GM18526 (cell line): ENCODE data around the gene MAD1L1.

ENCODE experiments used
- POLR2A ChIP-seq: IDR thresholded peaks from 3 replicates; pipeline ENCODE4 v1.6.1; 2011; ENCODE audit not compliant: insufficient read length; ENCODE audit errors: extremely low read depth

The MAD1L1 gene

DNA sequence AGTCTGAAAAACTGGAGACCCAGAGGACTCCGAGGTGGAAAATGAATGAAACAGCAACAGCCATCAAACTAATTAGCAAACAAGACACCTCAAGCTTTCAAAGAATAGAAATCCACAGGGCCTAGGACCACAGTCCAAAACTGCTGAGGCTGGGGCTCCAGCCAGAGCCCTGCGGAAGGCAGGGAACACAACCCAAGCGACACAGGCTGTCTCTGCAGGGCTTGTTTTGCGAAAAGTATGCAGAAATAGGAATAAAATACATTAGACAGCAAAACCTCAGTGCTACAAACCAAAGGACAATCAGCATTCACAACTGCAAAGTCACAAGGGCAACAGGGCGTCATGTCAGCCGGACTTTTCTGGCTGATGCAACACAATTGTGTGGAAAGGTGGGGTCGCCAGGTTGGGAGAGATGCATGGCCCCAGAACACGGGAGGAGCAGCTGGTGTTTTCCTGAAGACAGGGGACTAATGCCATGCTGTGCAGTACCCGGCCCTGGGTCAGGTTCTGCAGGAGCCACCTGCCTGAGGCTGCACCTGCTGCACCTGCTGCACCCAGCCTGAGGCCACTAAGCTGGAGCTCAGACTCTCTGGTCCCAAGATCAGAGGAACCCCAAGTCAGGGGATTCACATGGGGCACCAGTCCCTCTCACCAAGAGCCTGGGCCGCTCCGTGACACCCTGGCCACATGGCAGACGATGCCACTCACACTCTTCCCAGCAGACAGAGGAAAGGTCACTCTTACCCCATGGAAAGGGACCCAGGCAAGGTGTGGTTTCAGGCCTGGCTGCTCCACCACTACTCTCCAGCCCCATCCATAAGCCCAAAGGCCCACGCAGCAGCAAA, 74.2 kb downstream of the MAD1L1 start:
- no peak for TF ChIP-seq POLR2A

DNA sequence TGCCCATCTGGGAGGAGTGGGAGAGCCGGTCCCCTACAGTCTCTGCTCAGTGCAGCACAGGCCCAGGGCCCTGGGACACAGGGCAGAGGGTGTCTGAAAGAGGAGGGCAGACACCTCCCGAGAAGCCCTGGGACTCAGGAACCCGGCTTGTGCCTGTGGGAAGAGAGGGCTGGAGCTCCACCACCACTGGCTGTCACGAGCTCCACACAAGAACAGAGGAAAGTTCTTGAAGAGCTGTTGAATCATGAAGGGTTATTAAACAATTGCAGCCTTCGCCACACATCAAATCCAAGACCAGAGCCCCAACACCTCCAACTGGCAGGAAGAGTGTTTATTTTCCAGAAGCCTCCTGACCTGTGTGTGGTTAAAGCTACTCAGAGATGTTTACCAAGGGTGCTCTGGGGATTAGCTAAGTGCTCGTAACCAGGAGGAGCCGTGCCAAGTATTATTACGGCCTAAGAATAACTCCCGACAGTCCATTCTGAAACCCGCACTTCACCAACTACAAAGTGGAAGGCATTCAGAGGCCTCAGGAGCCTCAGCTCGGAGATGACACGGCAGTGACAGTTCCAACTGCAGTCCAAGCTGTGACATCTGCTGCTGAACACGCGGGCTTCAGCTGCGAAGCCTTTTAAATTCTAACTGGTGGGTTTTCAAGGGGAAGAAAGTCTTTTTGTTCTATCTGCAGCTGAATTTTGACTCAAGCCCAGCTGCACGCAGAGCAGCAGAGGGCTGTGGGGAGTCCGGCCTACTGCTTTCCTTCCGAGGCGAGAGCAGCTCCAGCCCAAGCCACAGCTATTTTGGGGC, 75.1 kb downstream of the MAD1L1 start:
- no peak for TF ChIP-seq POLR2A

DNA sequence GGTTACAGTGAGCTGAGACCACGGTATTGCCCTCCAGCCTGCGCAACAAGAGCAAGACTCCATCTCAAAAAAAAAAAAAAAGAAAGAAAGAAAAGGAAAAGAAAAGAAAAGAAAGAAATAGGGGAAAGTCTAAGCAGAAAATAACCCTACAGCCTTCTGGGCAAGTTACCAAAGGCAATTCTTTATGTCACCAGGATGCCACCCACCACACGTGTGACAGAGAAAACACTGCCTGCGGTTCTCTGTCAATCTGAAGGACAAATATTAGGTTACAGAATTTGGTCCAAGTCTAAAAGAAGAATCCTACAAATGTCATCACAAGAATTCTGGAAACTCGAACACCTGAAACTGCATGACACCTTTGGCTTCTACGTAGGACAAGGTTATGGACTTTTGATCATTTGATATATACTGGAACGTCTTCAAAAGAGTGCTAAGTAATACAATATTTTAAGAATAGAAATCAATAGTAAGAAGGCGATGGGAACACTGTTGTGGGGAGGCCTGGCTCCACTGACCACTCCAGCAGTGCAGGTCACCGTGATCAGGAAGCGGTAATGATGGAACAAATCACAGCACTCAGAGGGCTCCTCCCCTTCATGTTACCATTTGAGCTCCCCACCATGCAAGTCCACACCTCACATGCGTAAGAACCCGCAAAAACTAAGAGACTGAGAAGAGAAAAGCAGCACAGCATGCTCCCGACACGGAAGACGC, 75.8 kb downstream of the MAD1L1 start:
- TF ChIP-seq POLR2A = no peak

DNA sequence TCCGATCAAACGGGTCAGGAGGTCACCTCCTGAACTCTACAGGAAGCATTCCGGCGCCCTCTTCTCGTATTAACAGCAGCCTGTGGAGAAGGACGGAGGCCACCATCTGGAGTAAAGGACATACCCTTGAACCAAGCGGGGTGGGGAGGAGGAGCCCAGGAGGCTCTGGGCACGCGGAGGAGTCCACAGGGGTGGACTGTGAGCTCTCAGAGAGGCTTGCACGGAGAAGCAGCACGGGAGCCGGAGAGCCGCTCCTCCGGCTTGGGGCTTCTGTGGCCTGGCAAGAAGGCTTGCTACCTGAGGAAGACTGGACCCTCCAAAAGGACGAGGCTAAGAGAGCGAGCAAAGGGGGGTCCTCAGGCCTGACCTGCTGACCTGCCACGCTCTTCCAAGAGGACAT, 77.9 kb downstream of the MAD1L1 start:
- no peak for TF ChIP-seq POLR2A

DNA sequence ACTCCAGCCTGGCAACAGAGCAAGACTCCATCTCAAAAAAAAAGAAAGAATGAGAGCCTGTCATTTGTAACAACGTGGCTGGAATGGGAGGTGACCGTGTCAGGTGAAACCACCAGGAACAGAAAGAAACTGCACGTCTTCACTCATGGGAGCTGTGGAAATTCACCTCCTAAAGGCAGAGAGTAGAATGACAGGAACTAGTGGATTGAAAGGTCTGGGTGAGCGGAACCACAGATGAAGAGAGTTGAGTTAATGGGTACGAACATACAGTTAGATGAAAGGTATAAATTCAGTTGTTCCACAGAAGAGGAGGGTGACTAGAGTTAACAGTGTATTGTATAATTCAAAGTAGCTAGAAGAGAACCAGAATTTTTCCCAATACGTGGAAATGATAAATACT, 78.6 kb downstream of the MAD1L1 start:
- TF ChIP-seq POLR2A = no peak

DNA sequence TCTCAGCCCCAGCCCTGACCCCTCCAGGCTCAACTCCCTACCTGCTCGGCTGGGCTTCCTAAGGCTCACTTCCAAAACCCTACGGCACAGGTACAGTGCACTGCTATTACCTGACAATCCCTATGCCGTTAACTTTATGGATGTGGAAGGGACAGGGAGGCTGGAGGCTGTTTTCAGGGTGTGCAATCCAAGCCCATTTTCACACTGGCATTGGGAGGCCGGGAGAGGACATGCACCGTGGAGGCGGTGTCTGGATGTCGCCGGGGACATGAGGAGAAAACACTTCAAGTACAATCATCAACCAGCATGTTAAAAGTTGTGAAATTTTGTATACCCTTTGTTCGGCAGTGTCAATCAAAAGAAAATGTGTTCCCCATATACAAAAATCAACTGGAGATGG, 80.1 kb downstream of the MAD1L1 start:
- no peak for TF ChIP-seq POLR2A

DNA sequence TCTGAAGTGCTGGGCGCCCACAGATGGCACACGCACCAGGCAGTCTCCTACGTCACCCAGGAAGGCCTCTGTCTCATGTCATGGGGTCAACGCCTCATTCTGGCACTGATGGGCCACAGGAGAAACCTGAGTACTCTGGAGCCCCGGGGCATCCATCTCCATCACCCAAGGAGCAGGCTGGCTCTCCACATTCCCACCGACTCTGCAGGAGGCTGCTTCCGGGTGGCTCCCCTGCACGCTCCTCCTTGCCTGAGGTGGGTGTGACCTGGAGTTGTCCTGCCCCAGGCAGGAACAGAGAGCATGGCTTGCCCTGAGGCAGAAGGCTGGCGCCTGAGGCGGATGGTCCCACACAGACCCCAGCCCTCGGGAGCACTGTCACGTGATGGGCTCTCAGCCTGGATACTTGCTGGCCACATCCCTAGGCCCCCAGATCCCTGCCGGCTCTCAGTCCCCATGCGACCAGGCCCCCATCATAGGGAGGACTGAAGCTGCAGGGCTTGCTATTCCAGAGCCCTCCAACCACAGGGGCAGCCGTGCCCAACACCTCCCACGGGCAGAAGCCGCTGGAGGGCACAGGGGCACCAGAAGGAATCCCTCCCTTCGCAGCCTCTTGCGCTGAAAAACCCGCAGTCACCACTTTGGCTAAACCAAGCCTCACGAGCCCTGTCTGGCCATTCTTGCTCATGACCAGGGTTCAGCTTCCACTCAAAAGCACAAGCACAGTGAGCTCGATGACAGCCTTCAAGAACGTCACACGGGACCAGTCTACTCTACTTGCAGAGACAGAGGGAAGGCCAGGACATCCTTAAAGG, 80.7 kb downstream of the MAD1L1 start:
- TF ChIP-seq POLR2A = no peak

DNA sequence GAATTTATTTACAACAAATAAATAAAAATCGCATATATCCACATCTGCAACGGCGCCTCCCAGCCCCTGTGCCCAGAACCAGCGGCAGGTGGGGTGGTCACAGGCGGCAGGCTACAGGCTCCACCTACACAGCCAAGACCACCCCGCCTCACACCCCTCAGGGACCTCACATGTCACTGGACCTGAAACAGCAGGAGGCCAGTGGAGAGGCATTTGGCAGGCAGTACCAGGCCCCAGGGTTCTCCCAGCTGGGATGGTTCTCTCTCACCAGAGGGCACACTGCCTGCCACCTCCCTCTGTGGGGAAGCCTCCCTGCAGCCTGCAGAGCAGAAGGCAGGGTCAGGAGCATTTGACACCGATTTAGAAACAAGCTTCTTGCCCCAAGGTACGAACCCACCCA, 81.5 kb downstream of the MAD1L1 start:
- TF ChIP-seq POLR2A = no peak

DNA sequence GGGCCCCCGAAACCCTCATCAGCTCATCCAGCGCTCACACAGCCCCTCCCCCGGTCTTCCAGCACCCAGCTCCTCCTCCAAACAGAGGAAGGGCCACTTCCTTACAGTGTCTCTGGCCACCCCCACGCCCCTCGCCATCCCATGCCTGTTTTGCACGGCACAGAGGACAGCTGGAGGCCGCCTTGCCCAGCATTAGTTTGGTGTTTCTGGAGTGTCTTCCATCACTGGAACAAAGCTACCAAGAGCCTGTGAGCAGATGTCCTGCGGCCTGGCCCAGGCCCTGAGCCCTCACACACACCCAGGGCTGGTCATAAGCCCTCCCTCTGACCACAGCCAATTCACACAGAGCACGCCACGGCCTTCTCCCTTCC, 82.3 kb downstream of the MAD1L1 start:
- TF ChIP-seq POLR2A = no peak

DNA sequence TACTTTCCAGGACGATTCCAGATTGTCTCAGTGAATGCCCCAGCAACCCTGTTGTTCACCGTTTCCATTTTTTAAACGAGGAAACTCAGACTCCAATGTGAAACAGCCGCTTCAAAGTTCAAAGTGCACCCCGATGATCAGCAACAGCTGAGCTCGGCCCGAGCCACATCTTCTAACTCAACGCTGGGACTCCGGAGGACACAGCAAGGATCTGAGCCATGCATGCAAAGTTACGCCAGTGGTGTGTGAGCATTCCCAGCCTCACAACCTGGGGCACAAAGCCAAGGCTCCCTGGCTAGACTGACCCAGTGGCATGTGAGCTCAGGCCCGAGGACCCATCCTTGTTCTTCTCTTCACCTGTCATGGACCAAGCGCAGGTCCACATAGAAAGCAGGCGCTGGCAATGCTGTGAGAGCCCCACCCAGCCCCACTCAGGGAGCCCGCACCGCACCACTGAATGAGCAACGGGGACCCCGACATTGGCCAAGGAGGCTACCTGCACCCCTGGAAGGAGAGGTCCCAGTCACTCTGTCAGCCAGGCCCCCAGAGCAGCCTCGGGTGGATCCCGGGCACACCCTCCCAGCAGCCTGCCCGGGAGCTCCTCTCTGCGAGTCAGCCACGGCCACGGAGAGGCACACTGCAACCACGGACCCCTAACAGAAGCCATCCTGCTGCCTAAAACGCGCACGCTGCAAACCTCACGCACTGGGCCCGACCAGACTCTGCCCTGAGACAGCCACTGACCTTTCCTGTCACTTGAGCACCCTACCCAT, 82.9 kb downstream of the MAD1L1 start:
- no peak for TF ChIP-seq POLR2A

DNA sequence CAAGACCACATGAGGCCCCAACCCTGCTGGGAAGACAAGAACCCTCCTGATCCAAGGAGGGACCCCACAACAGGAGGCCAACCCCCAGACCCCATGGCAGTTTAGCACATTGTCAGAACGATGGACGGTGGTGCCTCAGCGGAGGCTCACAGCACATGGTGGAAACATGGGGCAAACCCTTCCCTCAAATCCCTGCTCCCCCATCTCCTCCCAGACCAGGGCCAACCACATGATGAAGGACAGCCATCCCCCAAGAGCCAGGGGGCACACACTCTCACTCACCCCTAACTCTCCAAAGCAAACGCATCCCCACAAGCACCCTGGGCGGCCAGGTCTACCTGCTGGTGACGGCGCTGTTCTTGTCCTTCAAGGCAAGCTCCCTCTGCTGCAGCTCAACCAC, 83.9 kb downstream of the MAD1L1 start:
- TF ChIP-seq POLR2A = no peak

DNA sequence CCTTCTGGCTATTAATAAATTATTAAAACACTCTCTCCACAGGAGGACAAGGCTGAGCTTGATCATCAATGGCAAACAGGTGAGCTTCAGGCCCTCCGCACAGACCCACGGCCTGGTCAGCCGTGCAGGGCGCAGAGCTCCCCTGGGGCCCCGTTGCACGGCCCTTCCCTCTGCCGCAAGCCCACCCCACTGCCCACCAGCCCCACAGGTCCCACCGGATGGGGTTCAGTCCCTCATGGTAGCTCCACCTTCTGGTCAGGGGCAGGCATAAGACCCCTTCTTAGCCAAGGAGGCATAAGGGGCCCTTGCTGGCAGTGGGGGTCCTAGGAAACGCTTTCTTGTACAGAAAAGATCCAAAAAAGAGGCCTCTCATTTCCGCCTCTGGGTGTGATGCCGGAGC, 84.6 kb downstream of the MAD1L1 start:
- no peak for TF ChIP-seq POLR2A

DNA sequence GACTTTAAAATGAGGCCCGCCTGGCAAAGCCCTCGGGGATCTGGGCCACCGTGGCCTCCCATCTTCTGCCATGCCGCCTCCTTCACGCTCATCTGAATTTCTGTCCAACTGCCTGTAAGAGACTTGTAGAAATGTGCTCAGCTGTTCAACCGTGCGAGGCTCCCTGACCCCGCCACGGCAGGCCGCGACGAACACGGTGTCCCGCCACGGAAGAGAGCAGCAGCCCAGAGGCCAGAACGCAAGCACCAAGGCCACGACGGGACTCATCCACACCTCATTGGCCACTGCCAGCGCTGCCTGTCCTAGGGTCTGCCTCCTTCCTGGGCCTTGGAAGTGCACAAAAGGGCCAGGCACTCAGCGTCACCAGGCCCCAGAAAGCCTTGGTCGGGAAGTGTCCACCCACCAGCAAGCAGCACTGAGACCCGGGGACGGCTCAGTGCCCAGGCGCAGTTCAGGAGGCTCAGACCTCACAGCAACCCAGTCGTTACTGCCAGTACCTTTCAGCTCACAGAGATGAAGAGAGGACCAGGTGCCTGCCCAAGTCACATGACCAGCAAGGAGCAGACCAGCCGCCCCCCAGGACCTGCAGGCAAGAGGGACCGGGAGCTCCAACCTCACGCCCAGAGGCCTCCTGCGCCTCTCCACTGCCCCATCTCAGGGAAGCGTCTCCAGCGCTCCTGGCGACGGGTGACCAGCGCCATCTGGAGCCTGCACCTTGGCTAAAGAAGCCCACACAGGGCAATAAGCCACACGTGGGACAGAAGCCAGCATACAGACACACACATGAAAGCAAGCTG, 85.9 kb downstream of the MAD1L1 start:
- no peak for TF ChIP-seq POLR2A
